ENCODE results near the gene CORO2A.

GRCh38 chr9:98192503-98193335, at the start of gene CORO2A:
- TF ChIP-seq CTCF (IDR thresholded peaks at IDR 0.05) (peak in 4 of 6 experiments; percentile 50 to 64 (median 58)), POLR2A (IDR thresholded peaks at IDR 0.05) (peak in 2 of 4 donors; percentile 44 to 78), POLR2AphosphoS5 (IDR thresholded peaks at IDR 0.05) (peak; percentile 21 to 31)
